ENCODE measurements around the gene NR1H2.

Gene NR1H2

GRCh38 chr19:50401605-50402450 lies 25.6 kb downstream of the NR1H2 start:
- DNase-seq (ENCODE audit: low read depth): no peak

DNA sequence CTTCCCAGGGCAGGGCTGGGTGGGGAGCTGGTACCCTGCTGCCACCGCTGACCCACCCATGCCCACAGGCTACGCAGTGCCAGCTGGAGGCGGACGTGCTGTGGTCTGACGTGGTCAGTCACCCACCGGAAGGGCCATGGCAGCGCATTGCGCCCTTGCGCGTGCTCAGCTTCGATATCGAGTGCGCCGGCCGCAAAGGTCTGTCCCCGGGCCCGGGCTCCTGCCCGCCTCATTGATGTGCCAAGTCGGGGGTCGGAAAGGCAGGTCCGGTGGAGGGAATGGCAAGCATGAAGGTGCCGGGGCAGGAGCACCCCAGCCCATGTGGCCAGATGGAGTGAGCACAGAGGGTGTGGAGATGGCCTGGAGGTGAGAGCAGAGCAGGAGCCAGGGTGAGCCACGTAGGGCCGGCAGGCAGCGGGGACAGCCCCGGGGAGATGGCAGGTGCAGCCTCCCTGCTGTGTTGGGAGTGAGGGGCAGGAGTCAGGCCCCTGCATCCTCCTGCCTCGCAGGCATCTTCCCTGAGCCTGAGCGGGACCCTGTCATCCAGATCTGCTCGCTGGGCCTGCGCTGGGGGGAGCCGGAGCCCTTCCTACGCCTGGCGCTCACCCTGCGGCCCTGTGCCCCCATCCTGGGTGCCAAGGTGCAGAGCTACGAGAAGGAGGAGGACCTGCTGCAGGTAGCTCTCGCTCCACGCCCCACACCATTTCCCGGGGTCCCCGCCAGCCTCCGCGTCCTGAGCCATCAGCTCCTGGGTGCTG lies 26.5 kb downstream of the NR1H2 start:
- no peak for DNase-seq (ENCODE audit: low read depth)

- no peak for DNase-seq (ENCODE audit: low read depth)
Measured at GRCh38 chr19:50406156-50406820, 30.0 kb downstream of the NR1H2 start.

DNA sequence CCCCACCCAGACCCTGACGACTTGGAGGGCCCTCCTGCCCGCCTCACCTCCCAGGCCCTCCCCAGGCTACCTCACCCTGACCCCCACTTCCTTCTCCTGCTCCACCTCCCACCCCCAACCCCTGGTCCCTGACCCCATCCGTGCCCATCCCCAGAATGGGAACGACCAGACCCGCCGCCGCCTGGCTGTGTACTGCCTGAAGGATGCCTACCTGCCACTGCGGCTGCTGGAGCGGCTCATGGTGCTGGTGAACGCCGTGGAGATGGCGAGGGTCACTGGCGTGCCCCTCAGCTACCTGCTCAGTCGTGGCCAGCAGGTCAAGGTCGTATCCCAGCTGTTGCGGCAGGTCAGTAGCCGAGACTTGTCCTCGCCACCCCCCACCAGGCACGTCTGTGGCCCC lies 30.6 kb downstream of the NR1H2 start:
- DNase-seq (ENCODE audit: low read depth): no peak

- DNase-seq (ENCODE audit: low read depth): no peak
Measured at GRCh38 chr19:50409347-50409746, 33.1 kb downstream of the NR1H2 start.

DNA sequence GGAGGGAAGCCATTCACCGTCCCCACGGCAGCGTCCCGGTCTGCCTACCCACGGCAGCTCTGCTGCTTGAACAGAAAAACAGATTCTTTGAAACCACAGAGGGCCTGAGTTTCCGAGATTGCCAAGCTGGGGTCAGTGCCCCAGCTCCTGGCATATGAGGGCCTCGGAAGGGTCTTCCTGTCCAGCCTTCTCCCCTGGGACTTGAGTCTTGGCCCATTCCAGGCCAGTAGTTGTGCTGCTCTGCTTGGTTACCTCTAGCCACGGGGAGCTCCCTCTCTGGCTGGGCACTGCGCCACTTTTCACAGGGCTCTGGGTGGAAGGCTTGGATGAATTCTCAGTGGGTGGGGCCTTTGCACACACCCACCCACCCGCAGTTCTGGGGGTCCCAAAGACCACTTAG lies 33.9 kb downstream of the NR1H2 start:
- no peak for DNase-seq (ENCODE audit: low read depth)

DNA sequence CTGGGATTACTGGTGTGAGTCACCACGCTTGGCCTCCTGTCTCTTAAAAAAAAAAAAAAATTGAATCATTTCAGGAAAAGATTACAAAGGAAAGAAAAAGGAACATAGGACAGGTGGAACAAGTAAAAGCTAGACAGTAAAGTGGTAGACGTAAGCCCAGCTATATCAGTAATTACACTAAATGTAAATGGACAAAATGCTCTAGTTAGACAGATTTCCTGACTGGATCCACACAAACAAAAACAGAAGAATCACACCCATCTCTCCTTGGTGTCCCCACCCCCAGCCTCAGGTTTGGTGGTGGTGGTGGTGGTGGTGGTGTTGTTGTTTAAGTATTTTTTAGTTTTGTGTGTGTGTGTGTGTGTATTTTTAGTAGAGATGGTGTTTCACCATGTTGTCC lies 36.2 kb downstream of the NR1H2 start:
- DNase-seq (ENCODE audit: low read depth): no peak

- no peak for DNase-seq (ENCODE audit: low read depth)
Measured at GRCh38 chr19:50413096-50413495, 36.8 kb downstream of the NR1H2 start.

- no peak for DNase-seq (ENCODE audit: low read depth)
Measured at GRCh38 chr19:50413531-50413930, 37.3 kb downstream of the NR1H2 start.

- DNase-seq (ENCODE audit: low read depth): peak; percentile 42
Measured at GRCh38 chr19:50414864-50415660, 38.8 kb downstream of the NR1H2 start.

DNA sequence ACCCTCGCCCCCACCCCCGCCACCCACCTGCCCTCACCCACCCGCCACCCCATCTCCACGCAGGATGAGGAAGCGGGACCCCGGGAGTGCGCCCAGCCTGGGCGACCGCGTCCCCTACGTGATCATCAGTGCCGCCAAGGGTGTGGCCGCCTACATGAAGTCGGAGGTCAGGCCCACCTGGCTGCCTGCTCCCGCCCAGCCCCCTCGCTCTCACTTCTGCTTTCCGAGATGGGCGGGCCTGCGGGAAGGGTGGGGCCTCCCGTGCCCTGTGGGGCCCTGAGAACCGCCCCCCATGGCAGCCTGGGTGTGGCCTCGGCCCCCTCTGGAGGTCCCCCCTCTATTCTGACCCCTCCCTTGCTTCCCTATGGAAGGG lies 39.4 kb downstream of the NR1H2 start:
- no peak for DNase-seq (ENCODE audit: low read depth)

- no peak for DNase-seq (ENCODE audit: low read depth)
Measured at GRCh38 chr19:50416034-50416977, 40.0 kb downstream of the NR1H2 start.

GRCh38 chr19:50417111-50418081 lies 41.1 kb downstream of the NR1H2 start:
- no peak for DNase-seq (ENCODE audit: low read depth)

GRCh38 chr19:50418176-50419021 lies 42.1 kb downstream of the NR1H2 start, which contains the start of gene SPIB:
SPIB (plus strand) TSS chr19:50418938; CDS start chr19:50418963, 25 bp downstream.
- no peak for DNase-seq (ENCODE audit: low read depth)

GRCh38 chr19:50419022-50419579 lies 42.8 kb downstream of the NR1H2 start:
- DNase-seq (ENCODE audit: low read depth): no peak

- DNase-seq (ENCODE audit: low read depth): no peak
Measured at GRCh38 chr19:50419580-50420035, 43.4 kb downstream of the NR1H2 start.

- no peak for DNase-seq (ENCODE audit: low read depth)
Measured at GRCh38 chr19:50420127-50420526, 43.9 kb downstream of the NR1H2 start.

DNA sequence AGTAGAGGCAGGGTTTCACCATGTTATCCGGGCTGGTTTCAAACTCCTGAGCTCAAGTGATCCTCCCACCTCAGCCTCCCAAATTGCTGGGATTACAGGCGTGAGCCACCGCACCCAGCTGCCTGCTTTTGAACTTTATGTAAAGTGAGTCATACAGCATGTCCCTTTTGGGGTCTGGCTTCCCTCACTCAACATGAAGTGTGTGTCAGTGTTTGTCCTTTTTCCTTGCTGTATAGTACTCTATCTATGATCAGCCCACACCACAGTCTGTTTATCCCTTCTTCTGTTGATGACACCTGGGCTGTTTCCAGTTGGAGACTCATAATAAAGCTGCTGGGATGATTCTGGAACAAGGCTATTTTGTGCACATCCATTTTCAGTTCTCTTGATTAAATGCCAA lies 44.6 kb downstream of the NR1H2 start:
- no peak for DNase-seq (ENCODE audit: low read depth)

Data from ELR (cell line).